Mesenchymal stem cell (in vitro differentiated cells and primary cell): ENCODE data around the gene ADARB2.

ENCODE experiments used
- DNase-seq: peaks from one replicate; pipeline ENCODE4 v3.0.0-alpha.2; 2013
- H2AFZ ChIP-seq: one replicate; pipeline ENCODE4 v1.6.1; 2013; ENCODE audit warnings: low read depth, mild to moderate bottlenecking, control low read depth, inconsistent platforms, low read length, moderate library complexity
- H2AK5ac ChIP-seq: 2 replicates; pipeline ENCODE4 v1.6.1; 2013; ENCODE audit warnings: low read length, moderate library complexity, mild to moderate bottlenecking, inconsistent platforms; ENCODE audit not compliant: severe bottlenecking
- H2BK120ac ChIP-seq: one replicate; pipeline ENCODE4 v1.6.1; 2013; ENCODE audit warnings: low read depth, mild to moderate bottlenecking, inconsistent platforms, low read length, moderate library complexity
- H2BK12ac ChIP-seq, 2 experiments: one replicate each; pipeline ENCODE4 v1.6.1; 2013; ENCODE audit warnings: inconsistent platforms in 2 of 2, low read length in 2 of 2, mild to moderate bottlenecking in 2 of 2, moderate library complexity in 2 of 2, control low read depth in 1 of 2
- H2BK15ac ChIP-seq: one replicate; pipeline ENCODE4 v1.6.1; 2013; ENCODE audit warnings: mild to moderate bottlenecking, low read depth, inconsistent platforms; ENCODE audit not compliant: poor library complexity, severe bottlenecking
- H2BK5ac ChIP-seq: 2 replicates; pipeline ENCODE4 v1.6.1; 2013; ENCODE audit warnings: low read depth, mild to moderate bottlenecking, low read length, control low read depth, inconsistent platforms; ENCODE audit not compliant: poor library complexity, severe bottlenecking
- H3K14ac ChIP-seq, 2 experiments: one replicate each; pipeline ENCODE4 v1.6.1; 2013; ENCODE audit warnings: inconsistent platforms in 2 of 2, low read length in 2 of 2, control low read depth in 1 of 2, mild to moderate bottlenecking in 1 of 2, moderate library complexity in 1 of 2
- H3K18ac ChIP-seq, 2 experiments: one replicate each; pipeline ENCODE4 v1.6.1; 2013; ENCODE audit warnings: inconsistent platforms in 2 of 2, low read length in 2 of 2, control low read depth in 1 of 2, low read depth in 1 of 2, mild to moderate bottlenecking in 1 of 2
- H3K23ac ChIP-seq, 2 experiments: one replicate each; pipeline ENCODE4 v1.6.1; 2013; ENCODE audit warnings: inconsistent platforms in 2 of 2, low read length in 2 of 2, mild to moderate bottlenecking in 2 of 2, moderate library complexity in 2 of 2, control low read depth in 1 of 2
- H3K27ac ChIP-seq: 2 replicates; pipeline ENCODE4 v1.5.1; 2013; ENCODE audit warnings: mild to moderate bottlenecking, moderate library complexity, low read length, control low read depth, inconsistent platforms; ENCODE audit not compliant: poor library complexity, severe bottlenecking
- H3K27me3 ChIP-seq, 2 experiments: 2 replicates each; pipeline versions ENCODE4 v1.6.1 to v1.7.0; 2013; ENCODE audit warnings: low read length in 2 of 2, mild to moderate bottlenecking in 2 of 2, moderate library complexity in 2 of 2, control low read depth in 1 of 2, inconsistent platforms in 1 of 2; ENCODE audit not compliant: control insufficient read depth in 1 of 2, insufficient read depth in 1 of 2
- H3K36me3 ChIP-seq, 2 experiments: 2 replicates each; pipeline versions ENCODE4 v1.6.1 to v1.7.0; 2013; ENCODE audit warnings: low read length in 2 of 2, control low read depth in 1 of 2, inconsistent platforms in 1 of 2, low read depth in 1 of 2, mild to moderate bottlenecking in 1 of 2; ENCODE audit not compliant: insufficient read depth in 2 of 2, control insufficient read depth in 1 of 2
- H3K4ac ChIP-seq, 2 experiments: one replicate each; pipeline ENCODE4 v1.6.1; 2013; ENCODE audit warnings: inconsistent platforms in 2 of 2, low read length in 2 of 2, mild to moderate bottlenecking in 2 of 2, moderate library complexity in 2 of 2, control low read depth in 1 of 2, low read depth in 1 of 2
- H3K4me1 ChIP-seq: 2 replicates; pipeline ENCODE4 v1.6.1; 2013; ENCODE audit warnings: low read depth, low read length, control low read depth; ENCODE audit not compliant: control insufficient read depth, insufficient read depth
- H3K4me2 ChIP-seq: 2 replicates; pipeline ENCODE4 v1.6.1; 2013; ENCODE audit warnings: low read length, mild to moderate bottlenecking, inconsistent platforms; ENCODE audit not compliant: poor library complexity, severe bottlenecking
- H3K4me3 ChIP-seq, 2 experiments: 2 replicates each; pipeline versions ENCODE4 v1.5.1 to v1.7.0; 2013; ENCODE audit warnings: low read length in 2 of 2, mild to moderate bottlenecking in 2 of 2, control low read depth in 1 of 2, low read depth in 1 of 2; ENCODE audit not compliant: insufficient read depth in 1 of 2
- H3K79me1 ChIP-seq: replicated peaks from 2 replicates; pipeline ENCODE4 v1.6.1; 2013; ENCODE audit warnings: mild to moderate bottlenecking, control low read depth, low read length, inconsistent platforms; ENCODE audit not compliant: poor library complexity, severe bottlenecking
- H3K9ac ChIP-seq: 2 replicates; pipeline ENCODE4 v1.7.0; 2013; ENCODE audit warnings: mild to moderate bottlenecking, low read length, moderate library complexity
- H3K9me3 ChIP-seq: 2 replicates; pipeline ENCODE4 v1.7.0; 2013; ENCODE audit warnings: mild to moderate bottlenecking, low read length; ENCODE audit not compliant: control insufficient read depth
- H4K8ac ChIP-seq: one replicate; pipeline ENCODE4 v1.6.1; 2013; ENCODE audit warnings: inconsistent platforms, mild to moderate bottlenecking, low read length, moderate library complexity
- H4K91ac ChIP-seq: one replicate; pipeline ENCODE4 v1.6.1; 2013; ENCODE audit warnings: mild to moderate bottlenecking, low read length, inconsistent platforms
- WGBS: methylation state at CpG from one replicate; pipeline ENCODE4 v1.1.7; 2013; ENCODE audit warnings: mixed read lengths; 5-methylcytosine and 5-hydroxymethylcytosine counted together

ADARB2 gene

DNA sequence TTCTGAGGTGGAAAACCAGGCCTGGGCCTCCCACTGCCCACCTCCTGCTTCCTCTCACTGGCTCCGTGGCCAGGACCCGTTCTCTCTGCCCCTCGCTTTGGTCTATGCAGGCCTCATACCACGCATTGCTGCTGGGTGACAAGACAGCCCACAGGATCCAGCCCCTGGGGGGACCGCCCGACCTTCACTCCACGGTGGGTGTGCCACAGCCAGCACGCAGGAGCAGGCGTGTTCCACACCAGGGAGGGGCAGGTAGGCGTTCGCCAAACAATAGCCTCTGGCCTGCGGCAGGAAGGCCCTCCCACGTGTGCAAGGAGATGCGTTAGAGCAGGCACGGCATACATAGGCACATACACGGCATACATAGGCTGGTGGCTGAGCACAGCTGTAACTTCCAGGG is 447.7 kb downstream of the ADARB2 start:
- no peak overlapping the region for H2AFZ ChIP-seq
- no peak overlapping the region for H2BK12ac ChIP-seq
- H2BK120ac ChIP-seq, result no peak overlapping the region
- H3K9me3 ChIP-seq, result no peaks in the 10 kb centered on the region
- no peaks in the 10 kb centered on the region for H3K36me3 ChIP-seq
- H4K91ac ChIP-seq, result no peak overlapping the region
- H3K4me3 ChIP-seq, result no peak overlapping the region
- no peak overlapping the region for H2BK15ac ChIP-seq
- H3K27ac ChIP-seq, result no peak overlapping the region
- no peak overlapping the region for H3K4me2 ChIP-seq
- peak overlapping the region in 1 of 2 experiments; percentile 37 for H3K14ac ChIP-seq
- H2AK5ac ChIP-seq, result no peak overlapping the region
- no peak overlapping the region for H3K23ac ChIP-seq
- WGBS, result 81% methylated on average over 16 of the region's 16 CpGs
- no peaks in the 10 kb centered on the region for H3K79me1 ChIP-seq
- H3K4ac ChIP-seq, result no peak overlapping the region
- DNase-seq, result no peak
- peaks cover 0 to 18% of the 10 kb centered on the region in 2 experiments for H3K27me3 ChIP-seq
- H3K9ac ChIP-seq, result no peak overlapping the region
- H4K8ac ChIP-seq, result no peak overlapping the region
- H3K4me1 ChIP-seq, result peaks cover 16% of the 10 kb centered on the region
- H2BK5ac ChIP-seq, result no peak overlapping the region
- H3K18ac ChIP-seq, result no peak overlapping the region

DNA sequence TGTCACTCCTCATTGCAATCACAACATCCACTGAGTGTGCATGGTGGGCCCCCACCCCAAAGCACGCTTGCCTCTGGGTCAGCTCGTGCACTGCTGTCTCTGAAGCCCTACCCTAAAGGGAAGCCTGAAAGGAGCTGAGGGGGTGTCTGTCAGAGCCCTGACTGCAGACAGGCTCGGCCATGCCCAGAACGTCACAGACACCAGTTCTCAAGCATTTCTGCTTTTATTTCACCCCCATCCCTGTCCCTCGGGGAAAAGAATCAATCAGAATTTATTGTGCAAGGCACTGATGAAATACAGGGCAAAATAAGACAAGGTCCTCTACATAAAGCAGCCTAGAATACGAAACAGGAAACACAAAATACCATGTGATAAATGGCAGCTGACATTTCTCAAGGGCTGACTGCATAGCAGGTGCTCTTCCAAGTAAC is 449.3 kb downstream of the ADARB2 start:
- no peak overlapping the region for H2AFZ ChIP-seq
- no peak overlapping the region for H3K23ac ChIP-seq
- no peak overlapping the region for H2BK15ac ChIP-seq
- no peak overlapping the region for H3K4ac ChIP-seq
- H3K14ac ChIP-seq, result no peak overlapping the region
- H3K9me3 ChIP-seq, result no peaks in the 10 kb centered on the region
- H3K4me1 ChIP-seq, result peaks cover 18% of the 10 kb centered on the region
- no peak overlapping the region for H3K9ac ChIP-seq
- H2BK12ac ChIP-seq, result no peak overlapping the region
- H3K4me2 ChIP-seq, result no peak overlapping the region
- 27% methylated on average over 5 of the region's 6 CpGs for WGBS
- H3K36me3 ChIP-seq, result no peaks in the 10 kb centered on the region
- H2BK120ac ChIP-seq, result no peak overlapping the region
- H3K27ac ChIP-seq, result no peak overlapping the region
- DNase-seq, result no peak
- no peak overlapping the region for H4K91ac ChIP-seq
- H3K79me1 ChIP-seq, result no peaks in the 10 kb centered on the region
- no peak overlapping the region for H2AK5ac ChIP-seq
- H3K27me3 ChIP-seq, result peaks cover 0 to 12% of the 10 kb centered on the region in 2 experiments
- H3K18ac ChIP-seq, result no peak overlapping the region
- H4K8ac ChIP-seq, result no peak overlapping the region
- H3K4me3 ChIP-seq, result no peak overlapping the region
- H2BK5ac ChIP-seq, result no peak overlapping the region

DNA sequence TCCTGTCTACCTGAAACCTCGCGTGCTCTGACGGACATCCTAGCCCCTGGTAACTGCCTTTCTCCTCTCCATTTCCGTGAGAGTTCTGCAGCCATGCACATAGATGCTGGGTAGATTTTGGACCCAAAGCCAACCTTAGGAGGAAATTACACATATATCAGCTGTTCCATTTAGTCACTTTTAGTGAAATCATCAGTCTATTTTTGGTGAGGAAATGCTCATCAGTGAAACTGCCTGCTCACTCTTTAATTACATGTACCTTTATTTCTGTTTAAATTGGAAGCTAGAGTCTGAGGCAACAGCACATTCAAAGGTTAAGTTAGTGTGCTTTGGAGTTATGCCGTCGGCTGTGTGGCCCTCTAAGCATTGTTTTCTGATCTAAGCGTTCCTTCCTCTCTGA is 449.8 kb downstream of the ADARB2 start:
- H3K23ac ChIP-seq, result no peak overlapping the region
- no peak overlapping the region for H3K27ac ChIP-seq
- no peak overlapping the region for H3K9ac ChIP-seq
- no peak overlapping the region for H2BK5ac ChIP-seq
- H2BK15ac ChIP-seq, result no peak overlapping the region
- H3K9me3 ChIP-seq, result no peaks in the 10 kb centered on the region
- no peaks in the 10 kb centered on the region for H3K36me3 ChIP-seq
- H3K4me2 ChIP-seq, result no peak overlapping the region
- H3K4ac ChIP-seq, result no peak overlapping the region
- H3K4me3 ChIP-seq, result no peak overlapping the region
- no peak overlapping the region for H4K91ac ChIP-seq
- peaks cover 17% of the 10 kb centered on the region for H3K4me1 ChIP-seq
- no peaks in the 10 kb centered on the region for H3K79me1 ChIP-seq
- H2AFZ ChIP-seq, result no peak overlapping the region
- WGBS, result 79% methylated on average over 7 of the region's 7 CpGs
- no peak overlapping the region for H2BK12ac ChIP-seq
- no peak overlapping the region for H3K14ac ChIP-seq
- H4K8ac ChIP-seq, result no peak overlapping the region
- peaks cover 0 to 10% of the 10 kb centered on the region in 2 experiments for H3K27me3 ChIP-seq
- H3K18ac ChIP-seq, result no peak overlapping the region
- no peak for DNase-seq
- H2AK5ac ChIP-seq, result no peak overlapping the region
- H2BK120ac ChIP-seq, result no peak overlapping the region

DNA sequence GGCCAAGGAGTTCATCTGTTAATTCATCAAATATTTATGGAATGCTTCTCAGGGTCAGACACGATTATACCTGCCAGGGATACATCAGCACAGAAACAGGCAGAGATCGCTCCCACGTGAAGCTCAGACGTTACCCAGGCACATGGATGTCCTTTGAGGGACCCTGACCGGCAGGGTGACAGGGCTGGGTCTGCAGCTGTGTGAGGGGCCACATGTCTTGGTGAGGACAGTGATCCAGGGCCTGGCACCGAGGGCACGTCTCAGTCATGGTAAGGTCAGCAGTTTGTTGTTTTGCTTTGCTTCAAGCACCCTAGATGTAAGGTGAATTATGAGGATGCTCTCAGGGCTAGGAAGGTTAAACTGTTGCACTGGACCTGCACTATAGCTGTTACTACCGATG is 453.2 kb downstream of the ADARB2 start:
- peaks cover 0 to 6% of the 10 kb centered on the region in 2 experiments for H3K27me3 ChIP-seq
- no peak for DNase-seq
- no peak overlapping the region for H2BK15ac ChIP-seq
- H4K91ac ChIP-seq, result no peak overlapping the region
- H4K8ac ChIP-seq, result no peak overlapping the region
- H2BK5ac ChIP-seq, result no peak overlapping the region
- H3K36me3 ChIP-seq, result no peaks in the 10 kb centered on the region
- WGBS, result 88% methylated on average over 7 of the region's 8 CpGs
- H2BK120ac ChIP-seq, result no peak overlapping the region
- peaks cover 2% of the 10 kb centered on the region for H3K4me1 ChIP-seq
- no peak overlapping the region for H3K23ac ChIP-seq
- H3K4me3 ChIP-seq, result no peak overlapping the region
- H3K9ac ChIP-seq, result no peak overlapping the region
- H2BK12ac ChIP-seq, result no peak overlapping the region
- H2AK5ac ChIP-seq, result no peak overlapping the region
- no peaks in the 10 kb centered on the region for H3K9me3 ChIP-seq
- no peak overlapping the region for H2AFZ ChIP-seq
- H3K18ac ChIP-seq, result no peak overlapping the region
- H3K27ac ChIP-seq, result no peak overlapping the region
- no peaks in the 10 kb centered on the region for H3K79me1 ChIP-seq
- H3K4me2 ChIP-seq, result no peak overlapping the region
- H3K14ac ChIP-seq, result no peak overlapping the region
- no peak overlapping the region for H3K4ac ChIP-seq
